Upper lobe of left lung (tissue), 6 donors: ENCODE measurements around the gene MRPL2. TPM values are rescaled to one million over a fixed set of nuclear protein-coding genes. Genes with fewer than 3 reads are reported as not detected.

ENCODE experiments used
- ATAC-seq, 2 donors: fragments of 200-7000 bp; cut with Tn5 transposase; one replicate each; pipeline ENCODE4 v1.9.1; 2022; ENCODE audit warnings: mild to moderate bottlenecking in 2 of 2, moderate library complexity in 2 of 2; ENCODE audit not compliant: low FRiP score in 2 of 2
- DNase-seq, 2 donors: peaks; one replicate each; pipeline ENCODE4 v3.0.0-alpha.2; 2019 to 2020
- H3K27ac ChIP-seq, 4 donors: fragments of 200-600 bp; sonication (generic); one replicate each; pipeline ENCODE4 v1.5.1; 2016 to 2019
- H3K27me3 ChIP-seq, 4 donors: fragments of 200-600 bp; sonication (generic); one replicate each; pipeline ENCODE4 v1.5.1; 2017 to 2019
- H3K36me3 ChIP-seq, 4 donors: fragments of 200-600 bp; sonication (generic); one replicate each; pipeline ENCODE4 v1.5.1; 2016 to 2019
- H3K4me1 ChIP-seq, 4 donors: fragments of 200-600 bp; sonication (generic); one replicate each; pipeline ENCODE4 v1.5.1; 2018 to 2019
- H3K4me3 ChIP-seq, 4 donors: fragments of 200-600 bp; sonication (generic); one replicate each; pipeline ENCODE4 v1.5.1; 2017 to 2019; ENCODE audit warnings: mild to moderate bottlenecking in 2 of 4, moderate library complexity in 1 of 4
- H3K9me3 ChIP-seq, 4 donors: fragments of 200-600 bp; sonication (generic); one replicate each; pipeline ENCODE4 v1.5.1; 2018 to 2019
- EP300 ChIP-seq, 4 donors: sonication (generic); formaldehyde crosslinking; IDR thresholded peaks; one replicate each; pipeline ENCODE4 v1.5.1; 2017; ENCODE audit warnings: antibody characterized with exemption in 4 of 4, control low read depth in 2 of 4
- POLR2A ChIP-seq, 4 donors: fragments of 450-650 bp; IDR thresholded peaks; one replicate each; pipeline ENCODE4 v1.5.1; 2016 to 2017; ENCODE audit warnings: antibody characterized with exemption in 4 of 4, mild to moderate bottlenecking in 2 of 4
- POLR2AphosphoS5 ChIP-seq, 2 donors: sonication (generic); formaldehyde crosslinking; IDR thresholded peaks; one replicate each; pipeline ENCODE4 v1.5.1; 2017; ENCODE audit warnings: antibody characterized with exemption in 2 of 2
- WGBS, 2 donors: methylation state at CpG; one replicate each; pipeline ENCODE4 v1.1.5; 2017 to 2018; 5-methylcytosine and 5-hydroxymethylcytosine counted together
- total RNA-seq, 6 donors: library from RNA; depleted of rRNA in 4 of 6; stranded (reverse); fragments of >200 nt in 4 of 6; gene quantifications; one replicate each; pipeline versions ENCODE4 v1.1.0 to v1.2.1, GENCODE V29; 2016 to 2021
- TF ChIP-seq, protein P1 (sequence below), 6 experiments: fragments of 450-650 bp in 4 of 6; fragments of 200-600 bp in 2 of 6; sonication (generic) in 2 of 6; IDR thresholded peaks; one replicate each; pipeline ENCODE4 v1.5.1; 2016 to 2019; ENCODE audit warnings: antibody characterized with exemption in 6 of 6
- donor health status: DM: no; HTN: no; CAD: no; lungs with moderate emphysema.
- donor health status: DM: no; HTN: yes; CAD: no; lungs with severe emphysema.

Gene MRPL2
- total RNA-seq: 10 to 100 TPM; 17.2 to 58.2 (median 30.7) TPM

DNA sequence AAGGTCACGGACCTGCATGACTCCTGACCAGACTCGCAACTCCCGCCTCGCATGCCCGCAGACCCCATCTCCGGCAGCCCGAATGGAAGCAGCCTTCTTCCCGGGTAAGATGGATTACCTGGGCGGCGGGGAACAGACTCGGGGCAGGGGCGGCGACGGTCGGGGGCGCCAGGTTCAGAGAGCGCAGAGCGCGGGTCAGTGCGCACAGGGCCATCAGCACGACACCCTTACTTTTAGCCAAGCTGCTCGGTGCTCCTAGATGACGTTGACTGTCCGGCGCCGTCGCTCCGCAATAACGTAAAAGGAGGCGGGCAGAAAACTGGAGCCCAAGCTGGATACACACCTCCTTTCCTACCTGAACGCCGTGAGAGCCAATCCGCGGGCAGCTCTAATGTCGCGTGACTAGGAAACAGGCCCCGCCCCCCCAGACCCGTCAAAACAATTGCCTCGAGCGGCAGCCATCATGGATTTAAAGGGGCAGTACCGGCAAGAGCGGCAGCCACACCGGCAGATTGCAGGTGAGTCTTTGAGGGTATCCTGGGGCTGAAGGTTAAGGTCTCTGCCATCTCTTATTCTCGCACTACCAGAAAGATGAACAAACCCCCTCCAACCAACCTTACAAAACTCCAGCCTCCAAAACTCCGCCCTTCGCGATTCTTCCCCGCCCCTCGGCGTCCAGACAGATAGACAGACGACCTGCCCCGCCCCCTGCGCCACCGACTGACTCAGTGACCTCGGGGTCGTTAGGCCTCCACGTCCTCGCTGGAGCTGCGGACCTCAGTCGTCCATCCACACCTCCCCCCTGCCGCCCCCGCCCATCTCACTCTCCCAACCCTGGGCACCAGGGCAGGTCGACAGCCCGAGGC, at the start of gene MRPL2, which contains the start of gene KLC4:
MRPL2 (minus strand) TSS at position 267 of the 866 bp plus-strand sequence; CDS start at position 214, 53 bp downstream.
KLC4 (plus strand) TSS at position 464 of the 866 bp plus-strand sequence. CDS start 1,705 bp downstream, outside the sequence.
- Histone ChIP-seq H3K27me3 (no peaks in the 10 kb centered on the region), H3K9me3 (no peaks in the 10 kb centered on the region), H3K27ac (peak within 1 kb of the TSS; percentile 80 to 93 (median 92)), H3K4me1 (peaks cover 23 to 32% (median 26%) of the 10 kb centered on the region in 4 donors), H3K36me3 (peaks cover 4 to 35% (median 18%) of the 10 kb centered on the region in 4 donors), H3K4me3 (peak within 1 kb of the TSS; percentile 74 to 95 (median 78))
- 0% methylated on average over 24 to 35 of the region's 64 CpGs for WGBS, 2 donors
- ATAC-seq: peak; percentile 98
- DNase-seq: peak; percentile 95 to 98
- TF ChIP-seq EP300 (IDR thresholded peaks at IDR 0.05): peak in 1 of 4 donors; percentile 42
- TF ChIP-seq POLR2AphosphoS5 (IDR thresholded peaks at IDR 0.05): peak; percentile 93 to 95
- TF ChIP-seq POLR2A (IDR thresholded peaks at IDR 0.05): peak in 3 of 4 donors; percentile 78 to 86 (median 81)
- TF ChIP-seq, protein P1, sequence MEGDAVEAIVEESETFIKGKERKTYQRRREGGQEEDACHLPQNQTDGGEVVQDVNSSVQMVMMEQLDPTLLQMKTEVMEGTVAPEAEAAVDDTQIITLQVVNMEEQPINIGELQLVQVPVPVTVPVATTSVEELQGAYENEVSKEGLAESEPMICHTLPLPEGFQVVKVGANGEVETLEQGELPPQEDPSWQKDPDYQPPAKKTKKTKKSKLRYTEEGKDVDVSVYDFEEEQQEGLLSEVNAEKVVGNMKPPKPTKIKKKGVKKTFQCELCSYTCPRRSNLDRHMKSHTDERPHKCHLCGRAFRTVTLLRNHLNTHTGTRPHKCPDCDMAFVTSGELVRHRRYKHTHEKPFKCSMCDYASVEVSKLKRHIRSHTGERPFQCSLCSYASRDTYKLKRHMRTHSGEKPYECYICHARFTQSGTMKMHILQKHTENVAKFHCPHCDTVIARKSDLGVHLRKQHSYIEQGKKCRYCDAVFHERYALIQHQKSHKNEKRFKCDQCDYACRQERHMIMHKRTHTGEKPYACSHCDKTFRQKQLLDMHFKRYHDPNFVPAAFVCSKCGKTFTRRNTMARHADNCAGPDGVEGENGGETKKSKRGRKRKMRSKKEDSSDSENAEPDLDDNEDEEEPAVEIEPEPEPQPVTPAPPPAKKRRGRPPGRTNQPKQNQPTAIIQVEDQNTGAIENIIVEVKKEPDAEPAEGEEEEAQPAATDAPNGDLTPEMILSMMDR (IDR thresholded peaks at IDR 0.05): no peak

DNA sequence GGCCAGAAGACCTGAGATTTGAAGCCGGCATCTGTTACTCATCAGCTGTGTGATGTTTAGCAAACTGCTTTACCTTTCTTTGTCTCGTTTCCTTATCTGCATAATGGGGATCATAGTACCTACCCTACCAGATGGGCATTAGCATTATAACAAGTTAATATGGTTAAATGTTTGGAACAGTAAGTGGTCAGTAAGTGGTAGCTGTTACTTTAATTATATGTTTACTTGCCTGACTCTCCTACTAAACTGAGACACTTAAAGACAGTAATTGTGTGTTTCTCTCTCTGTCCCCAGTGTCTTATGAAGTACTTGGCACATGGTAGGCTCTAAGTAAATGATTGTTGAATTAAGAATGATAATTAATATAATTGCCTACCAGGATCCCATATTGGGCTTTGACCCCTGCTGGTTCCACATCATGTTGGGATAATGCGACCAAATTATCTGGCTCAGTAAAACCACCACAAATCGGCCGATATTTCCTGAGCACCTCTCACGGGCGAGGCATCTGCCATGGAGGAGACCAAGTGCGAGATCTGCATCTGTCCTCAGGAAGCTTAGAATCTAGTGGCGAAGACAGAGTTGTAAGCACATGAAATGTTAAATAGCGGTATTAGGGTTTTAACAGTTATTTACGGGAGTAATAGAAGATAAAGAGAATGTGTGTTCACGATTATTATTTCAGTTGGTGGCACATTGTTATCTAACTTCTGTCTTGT, 48.3 kb upstream of the MRPL2 start:
- ATAC-seq (no peak), DNase-seq (no peak)
- TF ChIP-seq, protein P1 (IDR thresholded peaks at IDR 0.05): no peak
- TF ChIP-seq EP300 (IDR thresholded peaks at IDR 0.05) (no peak), POLR2A (IDR thresholded peaks at IDR 0.05) (no peak), POLR2AphosphoS5 (IDR thresholded peaks at IDR 0.05) (no peak)
- Histone ChIP-seq H3K27me3 (no peaks in the 10 kb centered on the region), H3K36me3 (no peaks in the 10 kb centered on the region), H3K4me1 (no peaks in the 10 kb centered on the region), H3K4me3 (no peak overlapping the region), H3K9me3 (no peaks in the 10 kb centered on the region), H3K27ac (no peak overlapping the region)
- WGBS, 2 donors: 95 to 96% methylated on average over 12 of the region's 12 CpGs

DNA sequence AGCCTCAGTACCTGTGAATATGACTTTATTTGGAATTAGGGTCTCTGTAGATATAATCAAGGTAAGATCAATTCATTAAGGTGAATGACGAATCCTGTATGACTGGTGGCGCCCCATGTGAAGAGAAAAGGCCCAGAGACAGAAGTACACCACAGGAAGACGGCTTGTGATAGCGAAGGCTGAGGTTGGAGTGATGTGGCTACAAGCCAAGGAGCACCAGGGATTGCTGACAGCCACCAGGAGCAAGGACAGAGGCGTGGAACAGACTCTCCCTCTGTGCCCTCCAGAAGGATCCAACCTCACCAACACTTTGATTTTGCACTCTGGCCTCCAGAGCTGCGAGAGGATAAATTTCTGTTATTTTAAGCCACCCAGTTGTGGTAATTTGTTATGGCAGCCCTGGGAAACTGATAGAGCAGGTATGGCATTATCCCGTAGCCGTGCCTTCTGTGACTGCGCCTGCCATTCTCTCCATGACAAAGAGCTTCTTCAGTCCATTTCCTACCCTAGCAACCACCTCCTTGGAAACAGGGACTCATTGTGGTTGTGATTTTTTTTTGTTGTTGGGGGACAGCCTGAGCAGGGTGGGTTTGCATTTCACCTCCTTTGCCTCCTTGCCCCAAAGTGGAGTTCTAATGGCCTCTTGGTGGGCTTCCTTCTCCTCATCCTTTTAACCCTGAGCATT, 46.4 kb upstream of the MRPL2 start:
- 88 to 92% methylated on average over 9 of the region's 9 CpGs for WGBS, 2 donors
- Histone ChIP-seq H3K27me3 (no peaks in the 10 kb centered on the region), H3K4me3 (no peak overlapping the region), H3K9me3 (no peaks in the 10 kb centered on the region), H3K36me3 (no peaks in the 10 kb centered on the region), H3K4me1 (no peaks in the 10 kb centered on the region), H3K27ac (no peak overlapping the region)
- ATAC-seq: no peak
- TF ChIP-seq POLR2AphosphoS5 (IDR thresholded peaks at IDR 0.05) (no peak), EP300 (IDR thresholded peaks at IDR 0.05) (no peak)
- TF ChIP-seq, protein P1 (IDR thresholded peaks at IDR 0.05): no peak
- no peak for DNase-seq

DNA sequence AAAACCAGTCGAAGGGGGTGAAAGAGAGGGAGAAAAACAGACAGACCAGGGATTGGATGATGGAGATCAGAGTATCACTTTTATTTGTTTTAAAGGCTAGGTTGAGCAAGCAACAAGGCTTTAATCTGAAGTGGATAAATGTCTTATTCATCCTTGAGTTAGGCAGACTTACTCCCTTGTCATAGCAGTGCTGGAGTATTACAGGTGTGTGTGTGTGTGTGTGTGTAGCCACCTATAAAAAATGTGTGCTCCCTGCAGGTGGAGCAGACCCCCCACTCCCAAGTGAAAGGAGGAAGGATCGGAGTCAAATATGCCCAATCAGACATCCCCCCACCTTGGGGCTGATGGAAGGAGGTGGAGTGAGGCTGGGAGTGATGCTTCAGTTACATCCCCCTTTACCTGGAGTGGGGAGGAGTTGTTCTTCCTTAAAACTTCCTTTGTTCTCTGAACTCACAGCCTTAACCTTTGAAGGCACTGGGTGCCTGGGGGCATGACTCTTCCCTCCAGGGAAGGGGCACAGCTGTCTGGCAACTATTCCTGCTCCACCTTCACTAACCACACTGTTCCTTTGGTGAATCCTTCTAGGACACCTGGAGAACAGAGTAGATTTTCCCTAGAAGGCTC, 44.1 kb upstream of the MRPL2 start:
- no peak overlapping the region for H3K4me3 ChIP-seq
- H3K27ac ChIP-seq: no peak overlapping the region
- no peaks in the 10 kb centered on the region for H3K4me1 ChIP-seq
- no peaks in the 10 kb centered on the region for H3K27me3 ChIP-seq
- ATAC-seq (no peak), DNase-seq (no peak)
- TF ChIP-seq, protein P1 (IDR thresholded peaks at IDR 0.05): no peak
- TF ChIP-seq POLR2A (IDR thresholded peaks at IDR 0.05) (no peak), EP300 (IDR thresholded peaks at IDR 0.05) (no peak), POLR2AphosphoS5 (IDR thresholded peaks at IDR 0.05) (no peak)
- H3K36me3 ChIP-seq: no peaks in the 10 kb centered on the region
- H3K9me3 ChIP-seq: no peaks in the 10 kb centered on the region
- 52 to 78% methylated on average over 2 of the region's 2 CpGs for WGBS, 2 donors
